NCI-H187 (cell line): Measurements from ENCODE around the gene ZNF880.
"Not testable (repeated sequence)": the region's sequence is repeated elsewhere in the genome, so short reads cannot be mapped to it uniquely, and the experiment has no call there.

Source experiments
- DNase-seq, 2 experiments: peaks; one replicate each; lab custom pipeline; 2025; lab: John Stamatoyannopoulos, UW

Gene ZNF880

GRCh38 chr19:52369559-52370340 lies at the start of gene ZNF880:
Gene ZNF880, plus strand, starts transcription at chr19:52369923. Its CDS starts 43 bp downstream, at chr19:52369966.
- peak; percentile 67 to 72 for DNase-seq

- DNase-seq: no peak
Measured at GRCh38 chr19:52322429-52322828, 47.3 kb upstream of the ZNF880 start.

- DNase-seq: no peak
Measured at GRCh38 chr19:52331757-52332156, 38.0 kb upstream of the ZNF880 start.

- DNase-seq: no peak
Measured at GRCh38 chr19:52335768-52336116, 34.0 kb upstream of the ZNF880 start.

- DNase-seq: peak; percentile 77 to 84
Measured at GRCh38 chr19:52336117-52336790, 33.5 kb upstream of the ZNF880 start, which contains the start of gene ZNF610. Gene ZNF610, plus strand, starts transcription at chr19:52336243. Its CDS starts 12,930 bp downstream, at chr19:52349173.

- no peak for DNase-seq
Measured at GRCh38 chr19:52336791-52337381, 32.8 kb upstream of the ZNF880 start.

- not testable (repeated sequence) for DNase-seq
Measured at GRCh38 chr19:52339022-52339421, 30.7 kb upstream of the ZNF880 start.

GRCh38 chr19:52343548-52343947 lies 26.2 kb upstream of the ZNF880 start:
- peak in 1 of 2 experiments; percentile 63 for DNase-seq

GRCh38 chr19:52345162-52345561 lies 24.6 kb upstream of the ZNF880 start:
- no peak for DNase-seq

- DNase-seq: no peak
Measured at GRCh38 chr19:52351512-52351911, 18.2 kb upstream of the ZNF880 start.

GRCh38 chr19:52366414-52366824 lies 3.3 kb upstream of the ZNF880 start:
- DNase-seq: no peak

- DNase-seq: no peak
Measured at GRCh38 chr19:52370341-52370710, 603 bp downstream of the ZNF880 start.

GRCh38 chr19:52391135-52391534 lies 21.4 kb downstream of the ZNF880 start:
- no peak for DNase-seq

- DNase-seq: peak; percentile 49 to 76
Measured at GRCh38 chr19:52397310-52398080, 27.8 kb downstream of the ZNF880 start, which contains the start of gene ZNF528. Gene ZNF528, plus strand, starts transcription at chr19:52397849. Its CDS starts 4,165 bp downstream, at chr19:52402014.

GRCh38 chr19:52398081-52398441 lies 28.3 kb downstream of the ZNF880 start:
- DNase-seq: no peak

- DNase-seq: no peak
Measured at GRCh38 chr19:52410276-52410675, 40.6 kb downstream of the ZNF880 start.

GRCh38 chr19:52415711-52416110 lies 46.0 kb downstream of the ZNF880 start:
- no peak for DNase-seq

GRCh38 chr19:52428937-52429336 lies 59.2 kb downstream of the ZNF880 start, which contains the start of gene ZNF534:
Gene ZNF534, plus strand, starts transcription at chr19:52429148. Its CDS starts 2,327 bp downstream, at chr19:52431475.
- DNase-seq: no peak
